Osteoblast (primary cell): Measurements from ENCODE around the gene SPDYE4. TPM values are rescaled to one million over a fixed set of nuclear protein-coding genes. Genes with fewer than 3 reads are reported as not detected.

Experiments used
- DNase-seq: peaks from one replicate; pipeline ENCODE4 v3.0.0; 2011; ENCODE audit warnings: low spot score, mixed read lengths; ENCODE audit not compliant: insufficient read length; ENCODE audit errors: missing footprints
- H2AFZ ChIP-seq: 2 replicates; pipeline ENCODE4 v1.6.0; 2011; ENCODE audit warnings: mild to moderate bottlenecking, low read length
- H3K27ac ChIP-seq: 2 replicates; pipeline ENCODE4 v1.5.1; 2011; ENCODE audit warnings: mild to moderate bottlenecking, low read depth, low read length, moderate library complexity
- H3K27me3 ChIP-seq: 2 replicates; pipeline ENCODE4 v1.6.0; 2012; ENCODE audit warnings: mild to moderate bottlenecking, control low read depth, inconsistent platforms, low read length, moderate library complexity; ENCODE audit not compliant: insufficient read depth
- H3K36me3 ChIP-seq: 2 replicates; pipeline ENCODE4 v1.5.1; 2011; ENCODE audit warnings: mild to moderate bottlenecking, low read length, control low read depth, moderate library complexity; ENCODE audit not compliant: insufficient read depth
- H3K4me1 ChIP-seq: 2 replicates; pipeline ENCODE4 v1.5.1; 2011; ENCODE audit warnings: mild to moderate bottlenecking, low read length, control low read depth, moderate library complexity; ENCODE audit not compliant: insufficient read depth
- H3K4me2 ChIP-seq: 2 replicates; pipeline ENCODE4 v1.6.0; 2011; ENCODE audit warnings: mild to moderate bottlenecking, low read length; ENCODE audit not compliant: insufficient read depth
- H3K4me3 ChIP-seq: fragments of 200-600 bp; sonication (generic); 3 replicates; pipeline ENCODE4 v1.5.1; 2012; ENCODE audit warnings: mild to moderate bottlenecking, low read length, inconsistent platforms; ENCODE audit not compliant: insufficient read depth
- H3K79me2 ChIP-seq: 2 replicates; pipeline ENCODE4 v1.6.0; 2012; ENCODE audit warnings: mild to moderate bottlenecking, low read length, control low read depth, inconsistent platforms; ENCODE audit not compliant: insufficient read depth
- H3K9me3 ChIP-seq: 2 replicates; pipeline ENCODE4 v1.5.1; 2011; ENCODE audit warnings: low read depth, low read length, control low read depth
- H4K20me1 ChIP-seq: 2 replicates; pipeline ENCODE4 v1.6.0; 2012; ENCODE audit warnings: mild to moderate bottlenecking, low read length, control low read depth; ENCODE audit not compliant: insufficient read depth
- CTCF ChIP-seq: IDR thresholded peaks from 2 replicates; pipeline ENCODE4 v1.5.1; 2011; ENCODE audit warnings: mild to moderate bottlenecking, low read depth, low read length, moderate library complexity; ENCODE audit errors: extremely low read depth
- total RNA-seq: library from RNA; depleted of rRNA; stranded (reverse); fragments of >200 nt; gene quantifications from 2 replicates; pipeline ENCODE4 v1.2.3, GENCODE V29; 2012

The SPDYE4 gene
- total RNA-seq, 1 donor: not detected

- no peaks in the 10 kb centered on the region for H3K4me1 ChIP-seq
- H4K20me1 ChIP-seq: no peaks in the 10 kb centered on the region
- no peaks in the 10 kb centered on the region for H3K79me2 ChIP-seq
- H3K4me3 ChIP-seq: no peak overlapping the region
- no peak for TF ChIP-seq CTCF
- no peak overlapping the region for H2AFZ ChIP-seq
- peak; percentile 41 for DNase-seq
- H3K36me3 ChIP-seq: no peaks in the 10 kb centered on the region
- no peaks in the 10 kb centered on the region for H3K9me3 ChIP-seq
- peaks cover 8% of the 10 kb centered on the region for H3K27me3 ChIP-seq
- H3K27ac ChIP-seq: no peak overlapping the region
- no peak overlapping the region for H3K4me2 ChIP-seq
Observed at GRCh38 chr17:8776248-8776647, 17.9 kb upstream of the SPDYE4 start.

GRCh38 chr17:8766731-8767130, 8.4 kb upstream of the SPDYE4 start:
- Histone ChIP-seq H3K79me2 (no peaks in the 10 kb centered on the region), H3K36me3 (no peaks in the 10 kb centered on the region), H4K20me1 (no peaks in the 10 kb centered on the region), H3K27ac (no peak overlapping the region), H2AFZ (peak overlapping the region; percentile 51), H3K4me1 (no peaks in the 10 kb centered on the region), H3K27me3 (peaks cover 18% of the 10 kb centered on the region), H3K4me2 (no peak overlapping the region), H3K4me3 (no peak overlapping the region), H3K9me3 (no peaks in the 10 kb centered on the region)
- no peak for DNase-seq
- TF ChIP-seq CTCF: no peak

- Histone ChIP-seq H3K27ac (no peak overlapping the region), H3K4me1 (no peaks in the 10 kb centered on the region), H4K20me1 (no peaks in the 10 kb centered on the region), H3K9me3 (no peaks in the 10 kb centered on the region), H3K4me2 (no peak overlapping the region), H3K36me3 (no peaks in the 10 kb centered on the region), H2AFZ (no peak overlapping the region), H3K79me2 (no peaks in the 10 kb centered on the region), H3K27me3 (peaks cover 25% of the 10 kb centered on the region), H3K4me3 (no peak overlapping the region)
- no peak for TF ChIP-seq CTCF
- DNase-seq: no peak
Observed at GRCh38 chr17:8762012-8762411, 3.7 kb upstream of the SPDYE4 start.

- Histone ChIP-seq H3K36me3 (no peaks in the 10 kb centered on the region), H4K20me1 (no peaks in the 10 kb centered on the region), H3K27me3 (peaks cover 25% of the 10 kb centered on the region), H3K27ac (no peak overlapping the region), H2AFZ (no peak overlapping the region), H3K4me2 (no peak overlapping the region), H3K4me1 (no peaks in the 10 kb centered on the region), H3K4me3 (no peak overlapping the region), H3K79me2 (no peaks in the 10 kb centered on the region), H3K9me3 (no peaks in the 10 kb centered on the region)
- no peak for TF ChIP-seq CTCF
- DNase-seq: no peak
Observed at GRCh38 chr17:8757189-8757588, 1.2 kb downstream of the SPDYE4 start.
